ENCODE results near the gene PFKFB2. TPM values are rescaled to one million over a fixed set of nuclear protein-coding genes. Genes with fewer than 3 reads are reported as not detected.
A peak's percentile ranks its signal among the peaks of the same experiment; 100 is the strongest.

PFKFB2 gene
- total RNA-seq, 2 experiments from 2014 or later = 2.1 to 2.5 TPM

- Mint-ChIP-seq H3K9me3 (no peaks in the 10 kb centered on the region), H3K27ac (no peak overlapping the region)
- peak; percentile 22 for DNase-seq
Observed at GRCh38 chr1:207024202-207025145, 28.6 kb upstream of the PFKFB2 start.

DNA sequence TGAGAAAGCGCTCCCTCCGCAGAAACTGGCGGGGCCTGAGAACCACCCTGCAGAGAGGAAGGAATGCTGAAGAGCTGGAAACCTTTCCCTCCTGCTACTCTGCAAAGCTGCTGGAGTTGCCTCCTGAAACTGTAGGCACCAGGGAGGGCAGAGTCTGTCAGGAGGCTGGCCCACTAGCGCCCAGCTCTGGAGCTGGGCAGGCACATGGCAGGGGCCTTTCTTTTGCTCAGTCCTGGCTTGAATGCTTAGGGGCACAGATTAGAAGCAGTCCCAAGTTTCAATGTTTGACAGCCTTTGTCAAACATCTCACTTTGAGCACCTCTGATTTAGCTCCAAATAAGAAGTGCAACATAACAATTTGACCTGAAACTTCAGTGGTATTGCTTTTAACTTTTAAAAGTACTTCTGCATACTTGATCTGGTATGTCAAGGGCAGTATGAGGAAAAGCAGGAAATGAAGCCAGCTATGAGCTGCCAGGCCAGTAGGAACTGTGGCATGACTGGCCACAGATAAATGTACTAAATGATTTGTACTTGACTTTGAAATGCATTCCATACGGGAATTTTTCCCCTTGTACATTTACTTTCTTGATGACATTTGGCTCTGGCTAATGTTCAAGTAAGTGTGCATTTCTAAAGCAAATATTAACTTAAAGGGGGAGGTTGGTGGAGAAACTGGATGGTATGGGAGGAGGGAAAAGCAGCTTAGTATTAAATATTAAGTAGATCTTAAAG lies 27.8 kb upstream of the PFKFB2 start:
- POLR2A ChIA-PET = no interaction called here
- Mint-ChIP-seq H3K4me1 (ENCODE audit: low read depth) (no peaks in the 10 kb centered on the region), H3K4me3 (no peak overlapping the region), H3K27me3 (peaks cover 27% of the 10 kb centered on the region), H3K9me3 (no peaks in the 10 kb centered on the region), H3K36me3 (no peaks in the 10 kb centered on the region), H3K27ac (no peak overlapping the region)
- CTCF ChIA-PET = interaction anchor here (1.1 kb wide), 1 partner anchor 379 kb away, joined by 5 read pairs; no protein-coding TSS in a partner anchor
- no peak for DNase-seq
- intact Hi-C loops (cut with micrococcal nuclease) = no loop called here

More at GRCh38 chr1:207024202-207025145, 28.6 kb upstream of the PFKFB2 start:
- intact Hi-C loops (cut with micrococcal nuclease) = no loop called here
- Mint-ChIP-seq H3K27me3 (peaks cover 20% of the 10 kb centered on the region), H3K4me1 (ENCODE audit: low read depth) (no peaks in the 10 kb centered on the region), H3K4me3 (no peak overlapping the region), H3K36me3 (no peaks in the 10 kb centered on the region)
- POLR2A ChIA-PET = no interaction called here
- CTCF ChIA-PET = no interaction called here

- no peak overlapping the region for H3K4me3 Mint-ChIP-seq
- ChIA-PET CTCF (interaction anchor here (1.1 kb wide), 1 partner anchor 379 kb away, joined by 5 read pairs; no protein-coding TSS in a partner anchor), POLR2A (no interaction called here)
- no peaks in the 10 kb centered on the region for H3K4me1 Mint-ChIP-seq (ENCODE audit: low read depth)
- H3K9me3 Mint-ChIP-seq = no peaks in the 10 kb centered on the region
- peaks cover 32% of the 10 kb centered on the region for H3K27me3 Mint-ChIP-seq
- H3K36me3 Mint-ChIP-seq = no peaks in the 10 kb centered on the region
- intact Hi-C loops (cut with micrococcal nuclease) = no loop called here
- DNase-seq = no peak
- no peak overlapping the region for H3K27ac Mint-ChIP-seq
Observed at GRCh38 chr1:207026104-207026534, 27.0 kb upstream of the PFKFB2 start.

DNA sequence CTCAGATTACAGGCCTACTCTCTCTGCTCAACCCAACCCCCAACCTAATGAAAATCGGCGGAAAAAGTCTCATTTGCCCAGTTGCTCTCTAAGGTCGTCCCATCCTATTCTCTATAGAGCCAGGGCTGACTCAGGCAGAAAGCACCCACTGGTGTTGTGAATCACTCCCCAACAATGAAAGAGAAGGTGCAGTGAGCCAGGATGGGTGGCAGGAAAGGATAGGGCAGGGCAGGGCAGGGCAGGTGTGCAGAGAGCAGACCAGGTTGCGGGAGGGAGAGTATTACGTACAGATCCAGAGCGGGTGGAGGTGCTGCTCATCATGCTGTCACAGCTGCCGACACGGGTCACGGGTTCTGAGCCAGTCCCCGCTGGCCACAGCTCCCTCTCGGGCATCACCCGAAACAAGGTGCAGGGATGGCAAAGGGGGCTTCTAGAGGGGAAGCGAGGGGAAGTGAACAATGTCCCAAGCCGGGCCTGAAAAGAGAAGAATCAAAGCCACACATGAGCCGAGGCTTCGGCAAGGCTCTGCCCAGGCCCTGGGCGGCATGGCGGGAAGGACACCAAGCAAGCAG lies 25.8 kb upstream of the PFKFB2 start:
- H3K9me3 Mint-ChIP-seq = no peaks in the 10 kb centered on the region
- no peak for DNase-seq
- POLR2A ChIA-PET = no interaction called here
- CTCF ChIA-PET = no interaction called here
- intact Hi-C loops (cut with micrococcal nuclease) = no loop called here
- no peaks in the 10 kb centered on the region for H3K36me3 Mint-ChIP-seq
- H3K27me3 Mint-ChIP-seq = peaks cover 44% of the 10 kb centered on the region
- H3K4me1 Mint-ChIP-seq (ENCODE audit: low read depth) = no peaks in the 10 kb centered on the region
- no peak overlapping the region for H3K4me3 Mint-ChIP-seq
- H3K27ac Mint-ChIP-seq = no peak overlapping the region

- POLR2A ChIA-PET = no interaction called here
- intact Hi-C loops (cut with micrococcal nuclease) = no loop called here
- no peak for DNase-seq
- H3K36me3 Mint-ChIP-seq = no peaks in the 10 kb centered on the region
- CTCF ChIA-PET = interaction anchor here (0.5 kb wide), 1 partner anchor 537 kb away, joined by 3 read pairs; no protein-coding TSS in a partner anchor
- no peaks in the 10 kb centered on the region for H3K9me3 Mint-ChIP-seq
- H3K4me3 Mint-ChIP-seq = no peak overlapping the region
- no peak overlapping the region for H3K27ac Mint-ChIP-seq
- no peaks in the 10 kb centered on the region for H3K4me1 Mint-ChIP-seq (ENCODE audit: low read depth)
- peaks cover 44% of the 10 kb centered on the region for H3K27me3 Mint-ChIP-seq
Observed at GRCh38 chr1:207027921-207028320, 25.2 kb upstream of the PFKFB2 start.

- Mint-ChIP-seq H3K4me3 (no peak overlapping the region), H3K9me3 (no peaks in the 10 kb centered on the region), H3K27me3 (peaks cover 46% of the 10 kb centered on the region), H3K36me3 (no peaks in the 10 kb centered on the region), H3K4me1 (ENCODE audit: low read depth) (no peaks in the 10 kb centered on the region), H3K27ac (no peak overlapping the region)
- ChIA-PET CTCF (interaction anchor here (1.1 to 1.3 kb wide), 2 partner anchors 21 to 45 kb away, joined by 3 read pairs; no protein-coding TSS in a partner anchor), POLR2A (interaction anchor here (0.6 kb wide), 1 partner anchor 611 kb away, joined by 5 read pairs; no protein-coding TSS in a partner anchor)
- intact Hi-C loops (cut with micrococcal nuclease) = no loop called here
- no peak for DNase-seq
Observed at GRCh38 chr1:207028884-207029650, 24.0 kb upstream of the PFKFB2 start.

- peaks cover 47% of the 10 kb centered on the region for H3K27me3 Mint-ChIP-seq
- POLR2A ChIA-PET = no interaction called here
- CTCF ChIA-PET = interaction anchor here (1.1 to 1.3 kb wide), 2 partner anchors 20 to 46 kb away, joined by 3 read pairs; no protein-coding TSS in a partner anchor
Observed at GRCh38 chr1:207029701-207030521, 23.2 kb upstream of the PFKFB2 start.

GRCh38 chr1:207030522-207031009 lies 22.5 kb upstream of the PFKFB2 start:
- Mint-ChIP-seq H3K4me3 (no peak overlapping the region), H3K4me1 (ENCODE audit: low read depth) (no peaks in the 10 kb centered on the region), H3K27me3 (peaks cover 49% of the 10 kb centered on the region), H3K27ac (no peak overlapping the region), H3K36me3 (no peaks in the 10 kb centered on the region), H3K9me3 (no peaks in the 10 kb centered on the region)
- intact Hi-C loops (cut with micrococcal nuclease) = no loop called here
- POLR2A ChIA-PET = no interaction called here
- CTCF ChIA-PET = no interaction called here
- DNase-seq = no peak

More at GRCh38 chr1:207029701-207030521, 23.2 kb upstream of the PFKFB2 start:
- no peaks in the 10 kb centered on the region for H3K9me3 Mint-ChIP-seq
- no peak for DNase-seq
- no peaks in the 10 kb centered on the region for H3K4me1 Mint-ChIP-seq (ENCODE audit: low read depth)
- H3K36me3 Mint-ChIP-seq = no peaks in the 10 kb centered on the region
- intact Hi-C loops (cut with micrococcal nuclease) = no loop called here
- H3K27ac Mint-ChIP-seq = no peak overlapping the region
- no peak overlapping the region for H3K4me3 Mint-ChIP-seq

GRCh38 chr1:207031016-207031415 lies 22.1 kb upstream of the PFKFB2 start:
- ChIA-PET POLR2A (no interaction called here), CTCF (interaction anchor here (0.8 kb wide), 1 partner anchor 22 kb away, joined by 3 read pairs; the partner anchor contains the start of gene PFKFB2)
- intact Hi-C loops (cut with micrococcal nuclease) = no loop called here
- Mint-ChIP-seq H3K9me3 (no peaks in the 10 kb centered on the region), H3K27me3 (peaks cover 49% of the 10 kb centered on the region), H3K4me1 (ENCODE audit: low read depth) (no peaks in the 10 kb centered on the region), H3K27ac (no peak overlapping the region), H3K4me3 (no peak overlapping the region), H3K36me3 (no peaks in the 10 kb centered on the region)
- no peak for DNase-seq

DNA sequence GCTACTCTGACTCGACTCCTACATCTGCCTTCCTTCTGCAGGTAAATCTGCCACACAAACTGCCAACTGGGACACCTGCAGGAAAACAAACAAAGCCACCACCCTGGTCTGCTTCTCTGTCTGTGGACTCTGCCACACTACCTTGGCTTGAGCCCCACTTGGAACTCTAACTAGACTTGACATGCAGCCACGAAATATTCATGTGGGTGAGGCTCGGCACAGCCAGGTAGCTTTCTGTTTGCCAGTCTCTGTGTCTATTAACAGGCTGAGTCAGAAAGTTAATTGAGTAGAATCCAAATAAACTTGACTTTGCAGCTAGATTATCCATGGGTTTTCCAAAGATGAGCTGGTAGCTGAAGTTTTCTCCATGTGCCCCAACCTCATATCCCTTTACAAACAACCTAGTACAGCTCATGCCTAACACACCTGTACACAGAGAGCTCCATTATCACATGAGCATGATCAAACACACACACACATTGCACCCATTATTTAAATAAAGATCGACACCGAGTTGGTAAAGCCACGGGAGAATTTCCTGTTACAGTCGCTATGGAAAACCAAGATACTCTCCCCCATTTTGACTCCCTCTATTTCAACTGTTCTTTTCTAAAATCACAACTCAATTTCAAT lies 21.3 kb upstream of the PFKFB2 start:
- peaks cover 45% of the 10 kb centered on the region for H3K27me3 Mint-ChIP-seq
- no peaks in the 10 kb centered on the region for H3K9me3 Mint-ChIP-seq
- ChIA-PET CTCF (interaction anchor here (0.8 to 1.4 kb wide), 3 partner anchors 21 to 52 kb away, joined by 3 to 8 read pairs (median 4); partner anchors contain the start of gene PFKFB2), POLR2A (no interaction called here)
- H3K4me3 Mint-ChIP-seq = no peak overlapping the region
- DNase-seq = no peak
- H3K36me3 Mint-ChIP-seq = no peaks in the 10 kb centered on the region
- intact Hi-C loops (cut with micrococcal nuclease) = no loop called here
- no peak overlapping the region for H3K27ac Mint-ChIP-seq
- no peaks in the 10 kb centered on the region for H3K4me1 Mint-ChIP-seq (ENCODE audit: low read depth)

Data from activated CD4-positive, alpha-beta memory T cell treated with anti-CD3 and anti-CD28 coated beads for 36 hours (primary cell).